HG03342 (cell line): ENCODE data around the gene AZIN2.
"Not testable (repeated sequence)": the region's sequence is repeated elsewhere in the genome, so short reads cannot be mapped to it uniquely, and the experiment has no call there.

Experiments used
- ATAC-seq: cut with Tn5 transposase; IDR thresholded peaks from one replicate; pipeline ENCODE4 v1.9.1; 2021; ENCODE audit warnings: mild to moderate bottlenecking, moderate library complexity; ENCODE audit not compliant: unreplicated experiment

The AZIN2 gene

GRCh38 chr1:33056426-33056825, 24.5 kb upstream of the AZIN2 start:
- ATAC-seq: no peak

DNA sequence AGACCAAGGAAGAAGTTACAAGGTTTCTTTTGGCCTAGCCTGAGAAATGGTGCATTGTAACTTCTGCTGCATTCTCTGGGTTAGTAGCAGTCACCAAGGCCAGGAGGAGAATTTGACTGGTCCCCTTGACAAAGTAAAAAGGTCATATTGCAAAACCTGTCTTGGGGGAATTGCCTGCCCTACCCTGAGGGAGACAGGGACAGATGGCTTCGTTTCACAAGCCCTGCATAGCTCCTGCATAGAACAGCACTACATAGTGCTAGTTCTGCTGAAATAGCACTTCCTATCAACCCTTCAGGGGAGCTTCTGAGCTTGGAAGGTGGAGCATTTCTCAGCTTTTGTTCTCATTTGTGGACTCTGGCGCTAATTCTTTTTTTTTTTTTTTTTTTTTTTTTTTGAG, 23.9 kb upstream of the AZIN2 start:
- no peak for ATAC-seq

DNA sequence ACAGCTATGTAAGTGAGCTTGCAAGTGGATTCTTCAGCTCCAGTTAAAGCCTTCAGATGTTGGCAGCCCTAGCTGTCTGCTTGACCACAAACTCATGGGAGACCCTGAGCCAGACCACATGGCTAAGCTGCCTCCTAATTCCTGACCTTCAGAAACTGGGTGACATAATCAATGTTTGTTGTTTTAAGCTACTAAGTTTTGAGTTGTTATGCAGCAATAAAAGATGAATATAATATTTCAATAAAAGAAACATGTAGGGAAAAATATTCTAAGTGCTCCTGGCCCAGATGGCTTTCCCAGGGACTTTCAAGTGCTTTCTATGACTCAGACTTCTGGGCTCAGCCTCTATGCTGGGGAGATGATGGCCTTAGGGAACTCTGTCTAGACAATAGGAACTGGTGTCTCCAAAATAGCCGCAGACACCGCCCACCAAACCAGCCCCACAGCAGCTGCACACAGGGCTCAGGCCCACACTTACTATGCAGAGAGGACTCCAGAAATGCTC, 20.3 kb upstream of the AZIN2 start:
- no peak for ATAC-seq

DNA sequence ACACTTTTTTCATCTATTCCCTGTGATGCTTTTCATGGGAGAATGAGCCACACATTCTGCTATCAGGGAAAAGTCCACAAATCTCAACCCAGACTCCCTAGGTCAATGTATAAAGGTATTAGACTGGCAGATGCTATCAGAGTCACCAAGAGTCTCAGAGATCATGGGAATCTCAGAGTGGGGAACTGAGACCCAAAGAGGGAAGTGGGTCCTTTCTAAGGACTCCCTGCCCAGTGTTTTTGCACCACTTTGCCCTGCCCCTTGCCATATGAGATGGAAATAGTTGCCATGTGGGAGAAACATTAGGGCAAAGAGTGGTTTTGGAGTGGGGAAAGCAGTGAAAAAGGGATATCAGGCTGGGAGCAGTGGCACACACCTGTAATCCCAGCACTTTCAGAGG, 19.1 kb upstream of the AZIN2 start:
- ATAC-seq: no peak

- ATAC-seq: not testable (repeated sequence)
These were observed 16.7 kb upstream of the AZIN2 start for GRCh38 chr1:33064284-33064683.

DNA sequence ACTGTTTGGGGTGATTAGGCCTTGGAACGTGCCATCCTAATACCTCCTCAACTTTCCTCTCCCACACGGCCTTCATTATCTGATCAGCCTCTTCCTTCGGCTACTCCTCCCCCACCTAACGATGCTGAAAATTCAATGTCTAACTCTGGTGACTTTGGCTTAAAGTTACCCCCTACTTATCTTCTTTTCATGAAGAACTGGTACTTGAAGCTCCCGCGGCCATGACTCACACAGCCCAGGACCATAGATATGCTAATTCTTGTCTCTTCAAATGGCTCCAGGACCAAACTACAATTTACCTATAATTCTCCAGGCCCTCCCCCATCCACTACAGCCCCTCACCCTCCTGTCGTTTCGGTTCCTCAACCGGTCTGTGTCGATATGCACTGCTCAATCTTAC, 15.7 kb upstream of the AZIN2 start:
- ATAC-seq: no peak

DNA sequence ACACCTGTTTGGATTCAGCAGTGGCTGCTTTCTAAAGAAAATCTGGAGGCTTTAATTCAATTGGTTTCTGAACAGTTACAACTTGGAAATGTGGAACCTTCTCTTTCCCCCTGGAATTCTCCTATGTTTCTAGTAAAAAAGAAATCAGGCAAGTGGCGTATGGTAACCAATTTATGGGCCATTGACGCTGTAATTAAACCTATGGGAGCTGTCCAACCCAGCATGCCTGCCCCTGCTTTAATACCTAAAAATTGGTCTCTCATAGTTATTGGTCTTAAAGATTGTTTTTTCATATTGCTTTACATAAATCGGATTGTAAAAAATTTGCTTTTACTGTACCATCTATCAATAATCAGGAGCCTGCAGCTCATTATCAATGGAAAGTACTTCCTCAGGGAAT, 14.5 kb upstream of the AZIN2 start:
- ATAC-seq: not testable (repeated sequence)

GRCh38 chr1:33068108-33068507, 12.8 kb upstream of the AZIN2 start:
- ATAC-seq: not testable (repeated sequence)

- ATAC-seq: no peak
These were observed 10.3 kb upstream of the AZIN2 start for GRCh38 chr1:33070628-33071027.

DNA sequence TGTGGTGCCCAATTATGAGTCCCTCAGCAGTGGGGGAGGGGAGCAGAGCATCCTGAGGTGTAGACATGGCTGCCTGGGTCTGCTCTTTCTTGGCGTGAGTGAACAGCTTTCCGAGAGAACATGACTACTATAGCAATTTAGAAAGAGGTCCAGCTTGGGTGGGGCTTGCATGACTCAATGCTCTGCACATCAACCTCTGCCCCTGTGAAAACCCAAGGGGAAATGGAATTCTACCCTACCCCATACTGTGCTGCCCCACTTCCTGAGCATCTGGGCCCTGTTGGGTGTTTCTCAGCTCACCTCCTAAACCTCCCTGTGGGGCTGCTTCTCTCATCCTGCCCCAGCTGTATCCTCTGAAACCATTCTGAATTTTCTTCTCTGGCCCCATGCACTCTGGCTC, 8.2 kb upstream of the AZIN2 start:
- no peak for ATAC-seq

- ATAC-seq: no peak
These were observed 6.6 kb upstream of the AZIN2 start for GRCh38 chr1:33074193-33074945.

DNA sequence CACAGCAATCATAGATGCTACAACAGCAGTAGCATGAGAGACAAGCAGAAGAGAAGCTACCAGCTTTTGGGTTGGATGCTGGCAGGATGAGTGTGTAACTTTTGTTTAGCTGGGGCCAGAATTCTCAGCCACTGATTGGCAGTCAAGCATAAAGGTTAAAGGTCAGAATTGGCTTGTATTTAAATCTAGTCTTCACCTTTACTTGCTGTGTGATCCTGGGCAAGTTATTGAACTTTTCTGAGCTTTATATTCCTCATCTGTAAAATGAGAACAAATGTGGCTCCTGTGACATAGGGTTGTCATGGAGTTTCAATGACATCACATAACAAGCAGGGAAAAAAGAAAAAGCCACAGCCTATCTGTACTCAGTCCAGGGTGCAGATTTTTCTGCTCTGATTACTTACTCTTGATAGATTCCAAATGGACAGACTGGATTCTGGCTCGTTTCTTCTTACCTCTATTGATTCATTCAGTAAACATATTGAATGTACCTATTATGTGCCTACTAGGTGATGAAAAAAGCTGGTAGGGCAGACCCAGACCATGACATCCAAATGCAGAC, 2.8 kb upstream of the AZIN2 start:
- no peak for ATAC-seq

DNA sequence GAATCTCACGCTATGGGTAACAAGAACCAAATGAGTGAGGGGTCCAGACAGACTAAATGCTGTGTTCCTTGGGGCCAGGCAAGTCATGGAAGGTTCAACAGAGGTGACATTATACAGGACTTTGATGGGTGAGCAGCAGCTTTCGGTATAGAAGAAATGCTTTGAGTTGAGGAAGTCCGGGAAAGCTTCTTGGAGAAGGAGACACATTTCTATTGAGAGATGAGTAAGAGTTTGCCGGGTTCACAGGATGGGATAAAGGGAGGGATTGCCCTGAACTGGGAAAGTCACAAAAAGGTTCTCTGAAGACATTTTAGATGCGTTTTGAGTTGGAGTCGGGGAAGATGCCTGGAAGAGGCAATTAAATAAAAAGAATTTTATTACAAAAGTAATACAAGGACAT, 580 bp upstream of the AZIN2 start:
- ATAC-seq: no peak

DNA sequence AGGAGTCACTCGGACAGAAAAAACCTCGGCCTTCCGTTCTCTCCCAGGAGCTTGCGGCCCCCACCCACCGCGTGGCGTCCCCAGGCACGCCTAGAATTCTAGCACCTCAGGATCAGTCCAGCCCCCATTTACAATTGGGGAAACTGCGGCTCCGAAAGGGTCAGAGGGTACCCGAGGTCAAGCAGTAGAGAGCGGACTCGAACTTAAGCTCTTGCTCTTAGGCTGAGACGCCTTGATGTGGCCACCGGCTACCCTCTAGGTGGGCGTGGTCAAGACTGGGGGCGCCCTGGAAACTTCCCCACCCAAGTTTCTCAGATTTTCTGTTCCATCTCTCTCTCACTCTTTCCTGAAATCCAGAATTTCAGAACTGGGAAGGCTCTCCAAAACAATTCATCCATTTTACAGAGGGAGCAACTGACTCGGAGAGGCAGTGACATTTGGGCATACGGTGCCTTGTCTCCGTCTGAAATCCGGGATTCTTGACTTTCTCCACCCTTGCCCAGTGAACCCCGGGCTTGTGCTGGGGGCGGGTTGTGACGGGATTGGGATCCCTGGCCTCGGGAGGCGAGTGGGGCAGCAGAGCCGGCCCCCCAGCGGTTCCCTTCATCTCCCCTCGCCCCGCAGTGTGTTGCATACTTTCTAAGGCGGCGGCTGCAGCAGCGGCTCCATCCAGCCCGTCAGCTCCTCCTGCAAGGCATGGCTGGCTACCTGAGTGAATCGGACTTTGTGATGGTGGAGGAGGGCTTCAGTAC, 777 bp downstream of the AZIN2 start:
- no peak for ATAC-seq

- ATAC-seq: no peak
These were observed 1.7 kb downstream of the AZIN2 start for GRCh38 chr1:33082575-33083108.

GRCh38 chr1:33085332-33085731, 4.4 kb downstream of the AZIN2 start:
- no peak for ATAC-seq

GRCh38 chr1:33086384-33086850, 5.5 kb downstream of the AZIN2 start:
- no peak for ATAC-seq

DNA sequence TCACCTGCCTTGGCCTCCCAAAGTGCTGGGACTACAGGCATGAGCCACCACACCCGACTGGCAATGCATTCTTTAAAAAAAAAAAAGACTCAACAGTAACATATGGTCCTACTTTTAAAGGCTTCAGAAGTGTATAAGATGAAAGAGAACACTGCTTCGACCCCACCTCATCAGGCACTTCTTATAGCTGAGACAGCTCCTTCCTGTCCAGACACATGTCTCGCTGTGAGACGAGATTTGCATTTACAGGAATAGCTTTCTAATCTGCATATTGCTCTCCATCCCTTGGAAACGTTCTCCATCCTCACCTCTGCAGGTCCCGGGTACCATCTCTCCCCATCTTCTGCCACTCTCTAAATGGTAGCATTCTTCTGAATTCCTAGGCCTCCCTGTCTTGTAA, 6.7 kb downstream of the AZIN2 start:
- ATAC-seq: no peak

DNA sequence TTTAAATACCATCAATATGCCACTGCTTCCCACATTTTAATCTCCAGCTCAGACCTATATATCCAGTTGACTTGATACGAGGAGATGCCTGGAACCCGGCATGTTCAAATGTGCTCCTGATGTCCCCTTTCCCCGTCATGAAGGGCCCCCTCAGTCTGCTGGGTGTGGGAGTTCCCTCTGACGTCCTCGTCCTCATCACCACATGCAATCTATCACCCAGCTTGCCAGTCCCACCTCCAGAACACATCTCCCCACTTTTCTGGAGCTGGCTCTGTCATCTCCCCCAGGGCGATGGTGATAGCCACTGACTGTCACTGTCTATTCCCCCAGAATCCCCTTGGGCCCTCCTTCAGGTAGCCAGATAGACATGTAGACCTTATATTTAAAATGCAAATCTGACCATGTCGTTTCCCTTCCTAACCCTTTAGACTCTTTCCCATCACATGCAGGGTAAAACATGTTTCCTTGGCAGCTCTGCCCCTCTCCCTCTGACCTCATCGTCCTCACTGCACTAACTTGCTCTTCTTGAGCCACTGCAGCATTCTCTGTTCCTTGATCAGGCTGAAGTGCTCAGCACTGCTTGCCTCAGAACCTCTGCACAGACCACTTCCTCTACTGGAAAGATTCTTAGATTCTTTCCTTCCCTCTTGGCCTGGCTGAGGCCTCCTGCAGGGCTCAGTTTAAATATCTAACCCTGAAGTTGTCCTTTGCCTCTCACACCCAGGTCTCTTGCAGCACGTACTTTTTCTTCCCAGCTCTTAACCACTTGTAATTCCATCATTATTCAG, 7.4 kb downstream of the AZIN2 start:
- ATAC-seq: no peak

- no peak for ATAC-seq
These were observed 8.5 kb downstream of the AZIN2 start for GRCh38 chr1:33089457-33089856.

GRCh38 chr1:33092438-33092837, 11.5 kb downstream of the AZIN2 start:
- ATAC-seq: no peak
